Hepatocyte (in vitro differentiated cells): Measurements from ENCODE around the gene GAPVD1. TPM values are rescaled to one million over a fixed set of nuclear protein-coding genes. Genes with fewer than 3 reads are reported as not detected.
"Not testable (repeated sequence)": the region's sequence is repeated elsewhere in the genome, so short reads cannot be mapped to it uniquely, and the experiment has no call there.

Experiments used
- DNase-seq: peaks from one replicate; pipeline ENCODE4 v3.0.0-alpha.2; 2016; ENCODE audit warnings: low spot score
- H2AFZ ChIP-seq: fragments of 200-600 bp; sonication (generic); 2 replicates; pipeline ENCODE4 v1.6.0; 2016; ENCODE audit warnings: antibody characterized with exemption, mild to moderate bottlenecking
- H3K27ac ChIP-seq: fragments of 200-600 bp; sonication (generic); 2 replicates; pipeline ENCODE4 v1.5.1; 2016; ENCODE audit warnings: mild to moderate bottlenecking
- H3K27me3 ChIP-seq: fragments of 200-600 bp; sonication (generic); 2 replicates; pipeline ENCODE4 v1.6.1; 2016
- H3K36me3 ChIP-seq: fragments of 200-600 bp; sonication (generic); replicated peaks from 2 replicates; pipeline ENCODE4 v1.5.1; 2016; ENCODE audit warnings: low read depth; ENCODE audit not compliant: insufficient read depth
- H3K4me1 ChIP-seq: fragments of 200-600 bp; sonication (generic); 2 replicates; pipeline ENCODE4 v1.5.1; 2016; ENCODE audit warnings: mild to moderate bottlenecking, moderate library complexity; ENCODE audit not compliant: insufficient read depth
- H3K4me2 ChIP-seq: fragments of 200-600 bp; sonication (generic); 2 replicates; pipeline ENCODE4 v1.6.0; 2016
- H3K4me3 ChIP-seq: fragments of 200-600 bp; sonication (generic); 2 replicates; pipeline ENCODE4 v1.5.1; 2016; ENCODE audit warnings: mild to moderate bottlenecking
- H3K79me2 ChIP-seq: fragments of 200-600 bp; sonication (generic); 2 replicates; pipeline ENCODE4 v1.6.0; 2017; ENCODE audit warnings: mild to moderate bottlenecking
- H3K9me2 ChIP-seq: fragments of 200-600 bp; sonication (generic); replicated peaks from 2 replicates; pipeline ENCODE4 v1.6.0; 2017; ENCODE audit warnings: mild to moderate bottlenecking; ENCODE audit not compliant: insufficient read depth
- H3K9me3 ChIP-seq: fragments of 200-600 bp; sonication (generic); 2 replicates; pipeline ENCODE4 v1.5.1; 2016; ENCODE audit warnings: low read depth, mild to moderate bottlenecking
- H4K20me1 ChIP-seq: fragments of 200-600 bp; sonication (generic); 2 replicates; pipeline ENCODE4 v1.6.0; 2016; ENCODE audit warnings: mild to moderate bottlenecking; ENCODE audit not compliant: insufficient read depth, poor library complexity, severe bottlenecking
- CTCF ChIP-seq: fragments of 200-600 bp; sonication (generic); IDR thresholded peaks from 2 replicates; pipeline ENCODE4 v1.5.1; 2016; ENCODE audit warnings: antibody characterized with exemption, mild to moderate bottlenecking; ENCODE audit not compliant: poor library complexity
- EZH2 ChIP-seq: fragments of 200-600 bp; sonication (generic); IDR thresholded peaks from 2 replicates; pipeline ENCODE4 v1.6.1; 2016; ENCODE audit warnings: antibody characterized with exemption, mild to moderate bottlenecking, borderline replicate concordance
- EZH2phosphoT487 ChIP-seq: fragments of 200-600 bp; sonication (generic); IDR thresholded peaks from one replicate; pipeline ENCODE4 v1.6.1; 2018; ENCODE audit warnings: antibody characterized with exemption, mild to moderate bottlenecking, low read depth, moderate library complexity; ENCODE audit not compliant: unreplicated experiment, severe bottlenecking
- WGBS: methylation state at CpG from one replicate; pipeline ENCODE4 v1.1.6; 2016; ENCODE audit warnings: low lambda C conversion rate; ENCODE audit errors: missing lambda C conversion rate; 5-methylcytosine and 5-hydroxymethylcytosine counted together
- polyA plus RNA-seq: library from polyadenylated mRNA; unstranded; fragments of >200 nt; fragmentation: Nextera tagmentation; extraction: Ambion mirVana; gene quantifications from 2 replicates; pipeline ENCODE4 v1.2.1, GENCODE V29; 2016
- total RNA-seq: library from RNA; depleted of rRNA; stranded (reverse); fragments of >200 nt; gene quantifications from 2 replicates; pipeline ENCODE4 v1.2.3, GENCODE V29; 2014

GAPVD1 gene
- total and polyA plus RNA-seq, 2 experiments from 2014 or later, result 25.5 to 44.7 TPM

- H3K9me2 ChIP-seq, result no peaks in the 10 kb centered on the region
- TF ChIP-seq EZH2 (no peak), EZH2phosphoT487 (no peak), CTCF (no peak)
- H3K36me3 ChIP-seq, result no peaks in the 10 kb centered on the region
- 93% methylated on average over 4 of the region's 4 CpGs for WGBS
- H3K9me3 ChIP-seq, result no peaks in the 10 kb centered on the region
- H3K4me2 ChIP-seq, result no peak overlapping the region
- H4K20me1 ChIP-seq, result peaks cover 18% of the 10 kb centered on the region
- H3K27me3 ChIP-seq, result no peaks in the 10 kb centered on the region
- no peak overlapping the region for H3K27ac ChIP-seq
- H2AFZ ChIP-seq, result no peak overlapping the region
- no peak overlapping the region for H3K4me3 ChIP-seq
- no peaks in the 10 kb centered on the region for H3K4me1 ChIP-seq
- peaks cover 100% of the 10 kb centered on the region for H3K79me2 ChIP-seq
- DNase-seq, result no peak
Observed at GRCh38 chr9:125280945-125281344, 19.3 kb downstream of the GAPVD1 start.

- WGBS, result 86% methylated on average over 3 of the region's 3 CpGs
- Histone ChIP-seq H3K4me1 (no peaks in the 10 kb centered on the region), H3K9me3 (no peaks in the 10 kb centered on the region), H3K27me3 (no peaks in the 10 kb centered on the region), H3K4me3 (no peak overlapping the region), H2AFZ (no peak overlapping the region), H3K36me3 (no peaks in the 10 kb centered on the region), H3K9me2 (no peaks in the 10 kb centered on the region), H3K4me2 (no peak overlapping the region), H3K79me2 (peaks cover 98% of the 10 kb centered on the region), H3K27ac (no peak overlapping the region), H4K20me1 (peaks cover 28% of the 10 kb centered on the region)
- no peak for DNase-seq
- TF ChIP-seq EZH2phosphoT487, result no peak
- no peak for TF ChIP-seq CTCF
- TF ChIP-seq EZH2, result no peak
Observed at GRCh38 chr9:125284855-125285254, 23.2 kb downstream of the GAPVD1 start.

- not testable (repeated sequence) for H3K27ac ChIP-seq, H3K9me3 ChIP-seq, H3K4me2 ChIP-seq, H2AFZ ChIP-seq, H3K4me3 ChIP-seq, H3K9me2 ChIP-seq, H3K4me1 ChIP-seq, DNase-seq, H3K36me3 ChIP-seq, H3K27me3 ChIP-seq
- Histone ChIP-seq H3K79me2 (peaks cover 98% of the 10 kb centered on the region), H4K20me1 (peaks cover 22% of the 10 kb centered on the region)
- 92% methylated on average over 7 of the region's 7 CpGs for WGBS
Observed at GRCh38 chr9:125286935-125287433, 25.4 kb downstream of the GAPVD1 start.

- DNase-seq, result no peak
- no peak for TF ChIP-seq CTCF
- peaks cover 83% of the 10 kb centered on the region for H3K79me2 ChIP-seq
- H3K27me3 ChIP-seq, result no peaks in the 10 kb centered on the region
- no peak overlapping the region for H3K4me2 ChIP-seq
- H3K9me2 ChIP-seq, result no peaks in the 10 kb centered on the region
- H2AFZ ChIP-seq, result no peak overlapping the region
- no peak overlapping the region for H3K27ac ChIP-seq
- H3K4me3 ChIP-seq, result no peak overlapping the region
- H3K4me1 ChIP-seq, result peaks cover 10% of the 10 kb centered on the region
- peaks cover 9% of the 10 kb centered on the region for H4K20me1 ChIP-seq
- no peaks in the 10 kb centered on the region for H3K9me3 ChIP-seq
- H3K36me3 ChIP-seq, result no peaks in the 10 kb centered on the region
Observed at GRCh38 chr9:125293134-125293533, 31.5 kb downstream of the GAPVD1 start.
